Peyer's patch (tissue), 4 donors: Measurements from ENCODE around the gene STK39.

Experiments
- POLR2A ChIP-seq, 2 donors: fragments of 450-650 bp; IDR thresholded peaks; one replicate each; pipeline ENCODE4 v1.5.1; 2017; ENCODE audit warnings: antibody characterized with exemption in 2 of 2, mild to moderate bottlenecking in 2 of 2, moderate library complexity in 2 of 2
- TF ChIP-seq, protein P1 (sequence below), 6 experiments: fragments of 450-650 bp in 4 of 6; fragments of 200-600 bp in 2 of 6; sonication (generic) in 1 of 6; IDR thresholded peaks; one replicate each; pipeline ENCODE4 v1.5.1; 2017 to 2019; ENCODE audit warnings: antibody characterized with exemption in 6 of 6, mild to moderate bottlenecking in 3 of 6, moderate library complexity in 1 of 6

DNA sequence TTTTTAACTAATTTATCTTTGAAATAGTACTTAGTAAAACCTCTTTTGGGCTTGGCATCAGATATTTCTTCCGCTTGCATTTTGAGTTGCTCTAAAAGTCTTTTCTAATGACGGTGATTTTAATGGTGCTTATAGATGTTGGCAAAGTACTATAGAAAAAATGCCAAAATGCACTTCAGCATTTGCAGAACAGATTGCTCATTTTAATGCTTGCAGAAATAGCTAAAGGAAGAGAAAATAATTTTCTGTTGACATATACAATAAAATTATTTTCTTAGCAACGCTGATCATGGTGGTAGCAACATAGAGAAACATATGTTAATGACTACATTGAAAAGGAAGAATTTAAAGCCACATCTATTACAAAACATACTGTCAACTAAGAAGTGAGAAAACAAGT lies 170.7 kb downstream of the STK39 start:
- TF ChIP-seq, protein P1, sequence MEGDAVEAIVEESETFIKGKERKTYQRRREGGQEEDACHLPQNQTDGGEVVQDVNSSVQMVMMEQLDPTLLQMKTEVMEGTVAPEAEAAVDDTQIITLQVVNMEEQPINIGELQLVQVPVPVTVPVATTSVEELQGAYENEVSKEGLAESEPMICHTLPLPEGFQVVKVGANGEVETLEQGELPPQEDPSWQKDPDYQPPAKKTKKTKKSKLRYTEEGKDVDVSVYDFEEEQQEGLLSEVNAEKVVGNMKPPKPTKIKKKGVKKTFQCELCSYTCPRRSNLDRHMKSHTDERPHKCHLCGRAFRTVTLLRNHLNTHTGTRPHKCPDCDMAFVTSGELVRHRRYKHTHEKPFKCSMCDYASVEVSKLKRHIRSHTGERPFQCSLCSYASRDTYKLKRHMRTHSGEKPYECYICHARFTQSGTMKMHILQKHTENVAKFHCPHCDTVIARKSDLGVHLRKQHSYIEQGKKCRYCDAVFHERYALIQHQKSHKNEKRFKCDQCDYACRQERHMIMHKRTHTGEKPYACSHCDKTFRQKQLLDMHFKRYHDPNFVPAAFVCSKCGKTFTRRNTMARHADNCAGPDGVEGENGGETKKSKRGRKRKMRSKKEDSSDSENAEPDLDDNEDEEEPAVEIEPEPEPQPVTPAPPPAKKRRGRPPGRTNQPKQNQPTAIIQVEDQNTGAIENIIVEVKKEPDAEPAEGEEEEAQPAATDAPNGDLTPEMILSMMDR (IDR thresholded peaks at IDR 0.05) = no peak
- no peak for TF ChIP-seq POLR2A (IDR thresholded peaks at IDR 0.05)
